ENCODE results near the gene DYDC2.
"Not testable (repeated sequence)": the region's sequence is repeated elsewhere in the genome, so short reads cannot be mapped to it uniquely, and the experiment has no call there.

DYDC2 gene, protein sequence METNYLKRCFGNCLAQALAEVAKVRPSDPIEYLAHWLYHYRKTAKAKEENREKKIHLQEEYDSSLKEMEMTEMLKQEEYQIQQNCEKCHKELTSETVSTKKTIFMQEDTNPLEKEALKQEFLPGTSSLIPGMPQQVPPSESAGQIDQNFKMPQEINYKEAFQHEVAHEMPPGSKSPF

GRCh38 chr10:80356563-80356988, at the start of gene DYDC2, which contains the start of gene DYDC1:
TSS of gene DYDC2 (plus strand) at chr10:80356781. CDS start at chr10:80362444, 5,663 bp downstream.
TSS of gene DYDC1 (minus strand) at chr10:80356755. CDS start at chr10:80352601, 4,154 bp downstream.
- DNase-seq = no peak

DNA sequence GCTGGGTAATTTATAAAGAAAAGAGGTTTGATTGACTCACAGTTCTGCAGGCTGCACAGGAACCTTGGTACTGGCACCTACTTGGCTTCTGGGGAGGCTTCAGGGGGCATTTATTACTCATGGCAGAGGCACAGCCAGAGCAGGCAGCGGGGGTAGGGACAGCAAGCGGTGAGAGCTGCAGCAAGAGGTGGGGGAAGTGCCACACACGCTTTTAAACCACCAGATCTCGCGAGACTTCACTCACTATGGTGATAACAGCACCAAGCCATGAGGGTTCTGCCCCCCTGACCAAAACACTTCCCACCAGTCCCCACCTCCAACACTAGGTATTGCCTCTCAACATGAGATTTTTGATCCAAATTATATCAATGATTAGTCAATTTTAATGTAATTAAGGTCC, 43.1 kb upstream of the DYDC2 start:
- no peak for DNase-seq

DNA sequence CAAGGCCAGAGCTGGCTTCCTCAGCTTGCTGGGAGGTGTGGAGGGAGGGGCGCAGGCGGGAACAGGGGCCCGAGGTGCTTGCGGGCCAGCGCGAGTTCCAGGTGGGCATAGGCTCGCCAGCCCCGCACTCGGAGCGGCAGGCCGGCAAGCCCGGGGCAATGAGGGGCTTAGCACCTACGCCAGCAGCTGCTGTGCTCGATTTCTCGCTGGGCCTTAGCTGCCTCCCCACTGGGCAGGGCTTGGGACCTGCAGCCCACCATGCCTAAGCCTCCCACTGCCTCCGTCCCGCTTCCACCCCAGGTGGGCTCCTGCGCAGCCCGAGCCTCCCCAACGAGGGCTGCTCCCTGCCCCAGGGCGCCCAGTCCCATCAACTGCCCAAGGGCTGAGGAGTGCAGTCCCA, 41.2 kb upstream of the DYDC2 start:
- DNase-seq = no peak

- DNase-seq = no peak
These were observed 37.8 kb upstream of the DYDC2 start for GRCh38 chr10:80318742-80319141.

DNA sequence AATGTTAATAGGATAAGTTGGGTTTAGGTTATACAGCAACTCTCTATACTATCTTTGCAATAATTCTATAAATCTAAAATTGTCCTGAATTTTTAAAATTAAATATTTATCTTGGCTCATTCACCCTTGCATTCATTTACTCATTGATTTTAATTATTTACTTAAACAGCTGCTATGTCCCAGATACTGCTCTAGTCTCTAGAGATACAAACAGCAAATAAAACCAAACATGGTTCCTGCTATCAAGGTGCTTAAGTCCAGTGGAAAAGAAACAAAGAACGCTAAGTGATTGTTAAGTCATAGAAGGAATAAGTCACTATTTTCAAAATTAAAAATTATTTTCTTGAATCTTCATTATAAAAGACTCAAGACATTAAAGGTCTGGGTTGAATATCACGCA, 37.3 kb upstream of the DYDC2 start:
- no peak for DNase-seq

DNA sequence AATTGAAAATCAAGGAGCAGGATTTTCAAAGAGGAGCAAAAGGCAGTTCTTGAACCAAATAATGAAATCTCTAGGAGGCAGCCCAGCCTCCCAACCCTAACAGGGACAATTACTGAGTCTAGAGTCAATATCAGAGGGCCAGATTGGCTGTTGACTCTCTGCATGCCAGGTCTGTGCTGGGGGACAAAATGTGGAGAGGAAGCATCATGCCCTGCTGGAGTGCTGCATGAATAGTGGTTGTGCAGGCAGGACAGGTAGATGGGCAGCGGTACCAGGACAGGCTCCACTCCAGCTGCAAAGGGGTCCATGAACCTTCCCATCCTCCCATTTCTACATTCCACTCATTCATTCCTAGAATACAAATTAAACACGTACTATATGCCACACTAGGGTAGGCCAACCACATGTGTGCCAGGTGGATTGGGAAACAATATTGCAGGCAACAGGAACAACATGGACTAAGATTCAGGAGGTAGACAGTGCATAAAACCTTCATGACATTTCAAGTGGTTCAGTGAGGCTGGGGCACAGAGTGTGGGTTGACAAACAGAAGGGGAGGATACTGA, 36.8 kb upstream of the DYDC2 start:
- DNase-seq = no peak

- DNase-seq = no peak
These were observed 36.2 kb upstream of the DYDC2 start for GRCh38 chr10:80320377-80320776.

DNA sequence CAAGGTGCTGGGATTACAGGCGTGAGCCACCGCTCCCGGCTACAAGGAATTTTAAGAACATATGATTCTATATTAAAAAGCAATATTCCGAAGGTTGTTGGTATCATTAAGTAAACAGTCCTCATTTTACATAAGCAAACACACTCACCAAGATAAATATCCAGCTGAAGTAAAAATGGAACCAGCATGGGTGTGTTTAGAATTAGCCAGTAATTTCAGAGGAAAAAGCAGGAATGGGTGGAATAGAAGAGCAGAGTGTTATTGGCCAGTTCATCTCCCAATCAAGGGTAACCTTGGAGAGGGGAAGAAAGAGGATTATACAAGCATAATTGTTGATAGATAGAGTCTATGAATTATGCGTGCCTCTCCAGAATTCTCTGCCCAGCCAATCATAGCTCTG, 35.4 kb upstream of the DYDC2 start:
- DNase-seq = no peak

- no peak for DNase-seq
These were observed 34.4 kb upstream of the DYDC2 start for GRCh38 chr10:80322158-80322557.

- no peak for DNase-seq
These were observed 33.9 kb upstream of the DYDC2 start for GRCh38 chr10:80322711-80323110.

- no peak for DNase-seq
These were observed 33.3 kb upstream of the DYDC2 start for GRCh38 chr10:80323311-80323710.

DNA sequence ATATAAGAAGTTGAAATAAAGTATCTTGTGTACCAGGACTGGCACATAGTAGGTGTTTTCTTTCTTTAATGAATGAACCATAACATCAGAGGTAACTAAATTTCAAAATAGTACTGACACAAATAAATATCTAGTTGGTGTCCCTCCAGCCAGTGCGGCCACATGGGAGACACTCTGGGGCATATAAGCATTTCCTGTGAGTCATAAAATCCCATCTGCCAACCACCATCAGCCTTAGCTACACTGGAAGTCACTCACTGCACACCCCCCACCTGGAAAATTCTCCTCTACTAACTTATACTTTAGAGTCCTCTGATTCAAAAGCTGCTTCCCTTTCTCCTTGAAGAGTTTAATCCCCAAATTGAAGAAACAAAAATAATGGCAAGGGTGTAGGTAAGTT, 32.5 kb upstream of the DYDC2 start:
- peak; percentile 17 for DNase-seq

GRCh38 chr10:80324891-80325364, 31.7 kb upstream of the DYDC2 start:
- DNase-seq = no peak

- no peak for DNase-seq
These were observed 22.6 kb upstream of the DYDC2 start for GRCh38 chr10:80333983-80334382.

GRCh38 chr10:80344276-80344675, 12.3 kb upstream of the DYDC2 start:
- DNase-seq = no peak

DNA sequence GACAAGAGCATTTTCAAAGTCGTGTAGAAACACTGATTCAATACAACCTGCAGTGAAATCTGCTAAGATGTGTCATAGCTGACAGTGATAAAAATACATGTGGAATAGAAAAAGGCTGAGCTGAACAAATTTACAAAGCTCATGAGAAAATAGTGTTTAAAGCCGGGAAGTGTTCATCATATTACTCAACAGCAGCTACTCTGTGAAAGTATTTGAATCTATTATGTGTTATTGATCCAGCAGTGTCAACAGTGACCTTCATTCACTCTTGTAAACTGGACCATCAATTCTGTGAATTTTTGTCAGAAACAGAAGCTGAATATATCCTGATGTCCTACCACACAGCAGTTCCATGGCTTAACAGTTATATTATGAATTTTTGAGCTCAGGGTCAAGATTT, 11.7 kb upstream of the DYDC2 start:
- no peak for DNase-seq

GRCh38 chr10:80350251-80350650, 6.3 kb upstream of the DYDC2 start:
- no peak for DNase-seq

GRCh38 chr10:80351220-80351619, 5.4 kb upstream of the DYDC2 start:
- no peak for DNase-seq

DNA sequence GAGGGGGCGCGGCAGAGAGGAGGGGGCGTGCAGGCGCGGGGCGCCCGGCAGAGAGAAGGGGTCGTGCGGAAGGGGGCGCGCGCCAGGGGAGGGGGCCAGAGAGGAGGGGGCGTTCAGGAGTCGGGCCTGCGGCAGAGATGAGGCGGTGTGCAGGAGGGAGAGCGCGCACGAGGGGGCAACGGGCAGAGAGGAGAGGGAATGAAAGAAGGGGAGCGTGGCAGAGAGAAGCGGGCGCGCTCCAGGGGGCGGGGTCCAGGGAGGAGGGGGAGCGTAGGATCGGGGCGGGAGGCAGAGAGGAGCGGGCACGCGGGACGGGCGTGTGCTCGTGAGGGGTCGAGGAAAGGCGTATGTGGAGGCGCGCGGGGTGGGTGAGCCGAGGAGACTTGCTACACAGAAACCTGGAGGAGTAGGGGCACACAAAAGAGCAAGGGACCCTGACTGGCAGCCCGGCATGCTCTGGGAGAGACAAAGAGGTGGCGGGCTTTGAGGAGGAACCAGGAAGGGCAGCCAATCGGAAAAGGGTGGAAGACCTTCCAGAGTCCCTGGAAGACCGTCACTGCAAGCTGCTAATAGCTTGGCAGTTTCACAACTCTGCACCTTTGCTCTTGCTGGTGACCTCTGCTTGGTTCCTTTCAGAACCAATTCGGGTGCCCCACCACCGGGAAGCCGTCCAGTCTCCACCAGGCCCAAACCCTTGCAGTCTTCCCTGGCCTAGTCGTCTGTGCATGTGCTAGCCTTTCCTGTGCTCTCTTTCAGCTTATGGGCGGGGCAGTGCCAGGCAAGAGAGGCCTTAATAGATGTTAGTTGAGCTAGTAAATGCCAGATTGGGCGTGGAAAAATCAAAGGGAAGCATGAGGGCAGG, 639 bp downstream of the DYDC2 start:
- DNase-seq = no peak

GRCh38 chr10:80357851-80358125, 1.2 kb downstream of the DYDC2 start:
- no peak for DNase-seq

DNA sequence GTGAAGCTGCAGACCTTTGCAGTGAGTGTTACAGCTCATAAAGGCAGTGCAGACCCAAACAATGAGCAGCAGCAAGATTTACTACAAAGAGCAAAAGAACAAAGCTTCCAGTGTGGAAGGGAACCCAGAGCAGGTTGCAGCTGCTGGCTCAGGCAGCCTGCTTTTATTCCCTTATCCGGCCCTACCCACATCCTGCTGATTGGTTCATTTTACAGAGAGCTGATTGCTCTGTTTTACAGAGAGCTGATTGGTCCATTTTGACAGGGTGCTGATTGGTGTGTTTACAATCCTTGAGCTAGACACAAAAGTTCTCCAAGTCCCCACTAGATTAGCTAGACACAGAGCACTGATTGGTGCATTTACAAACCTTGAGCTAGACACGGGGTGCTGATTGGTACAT, 2.3 kb downstream of the DYDC2 start:
- not testable (repeated sequence) for DNase-seq

DNA sequence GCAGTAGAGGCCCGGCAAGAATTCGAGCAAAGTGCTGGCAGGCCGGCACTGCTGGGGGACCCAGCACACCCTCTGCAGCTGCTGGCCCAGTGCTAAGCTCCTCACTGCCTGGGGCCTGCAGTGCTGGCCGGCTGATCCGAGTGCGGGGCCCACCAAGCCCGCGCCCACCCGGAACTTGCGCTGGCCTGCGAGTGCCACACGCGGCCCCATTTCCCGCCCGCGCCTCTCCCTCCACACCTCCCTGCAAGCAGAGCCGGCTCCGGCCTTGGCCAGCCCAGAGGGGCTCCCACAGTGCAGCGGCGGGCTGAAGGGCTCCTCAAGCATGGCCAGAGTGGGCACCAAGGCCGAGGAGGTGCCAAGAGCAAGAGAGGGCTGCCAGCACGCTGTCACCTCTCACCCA, 3.1 kb downstream of the DYDC2 start:
- no peak for DNase-seq

DNA sequence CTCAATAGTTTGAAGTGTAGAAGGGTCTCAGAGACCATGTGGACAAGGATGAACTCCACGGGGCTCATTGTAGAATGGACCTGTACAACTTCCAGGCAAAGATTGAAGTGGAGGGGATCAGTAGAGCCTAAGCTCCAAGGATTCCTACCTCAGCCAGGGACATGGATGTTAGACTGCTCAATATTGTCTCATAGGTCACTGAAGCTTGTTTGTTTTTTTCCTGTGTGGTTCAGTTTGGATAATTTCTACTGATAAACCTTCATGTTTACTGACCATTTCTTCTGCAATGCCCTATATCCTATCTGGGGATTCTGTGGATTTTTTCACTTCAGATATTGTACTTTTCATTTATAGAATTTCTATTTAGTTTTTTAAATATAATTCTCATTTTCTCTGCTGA, 8.9 kb downstream of the DYDC2 start:
- no peak for DNase-seq

- no peak for DNase-seq
These were observed 14.9 kb downstream of the DYDC2 start for GRCh38 chr10:80371467-80371866.
